Endothelial cell (in vitro differentiated cells): Measurements from ENCODE around the gene GJC2. TPM values are rescaled to one million over a fixed set of nuclear protein-coding genes. Genes with fewer than 3 reads are reported as not detected.

Experiments
- DNase-seq: peaks from one replicate; pipeline ENCODE4 v3.0.0; 2021; ENCODE audit warnings: low spot score
- H3K27ac Mint-ChIP-seq: one replicate; pipeline ENCODE4 v1.8.0; 2021; ENCODE audit warnings: mixed read lengths, inconsistent platforms; ENCODE audit not compliant: unreplicated experiment
- H3K27me3 Mint-ChIP-seq: one replicate; pipeline ENCODE4 v1.8.0; 2021; ENCODE audit warnings: mild to moderate bottlenecking, moderate library complexity, mixed read lengths, inconsistent platforms; ENCODE audit not compliant: unreplicated experiment
- H3K36me3 Mint-ChIP-seq: one replicate; pipeline ENCODE4 v1.8.0; 2021; ENCODE audit warnings: mild to moderate bottlenecking, low read depth, mixed read lengths, inconsistent platforms; ENCODE audit not compliant: unreplicated experiment
- H3K4me1 Mint-ChIP-seq: one replicate; pipeline ENCODE4 v1.8.0; 2021; ENCODE audit warnings: mild to moderate bottlenecking, mixed read lengths, inconsistent platforms; ENCODE audit not compliant: unreplicated experiment
- H3K4me3 Mint-ChIP-seq: one replicate; pipeline ENCODE4 v1.8.0; 2021; ENCODE audit warnings: mild to moderate bottlenecking, mixed read lengths, inconsistent platforms; ENCODE audit not compliant: unreplicated experiment
- H3K9me3 Mint-ChIP-seq: one replicate; pipeline ENCODE4 v1.8.0; 2021; ENCODE audit warnings: mixed read lengths, inconsistent platforms; ENCODE audit not compliant: unreplicated experiment
- total RNA-seq: library from RNA; stranded (reverse); fragmentation: NEBNext Ultra II Directional; extraction: Animal tissue kit (Norgen Biotek cat#: 25700); gene quantifications from one replicate; pipeline ENCODE4 v1.2.1, GENCODE V29; 2021; ENCODE audit not compliant: unreplicated experiment
- TF ChIP-seq, protein P1 (sequence below): fragments of 200-600 bp; sonication (generic); IDR thresholded peaks from one replicate; pipeline ENCODE4 v1.5.0; 2021; ENCODE audit warnings: antibody characterized with exemption; ENCODE audit not compliant: unreplicated experiment

GJC2 gene
- total RNA-seq, 1 donor from 2014 or later = 13.0 TPM

GRCh38 chr1:228190182-228190581 lies 40.5 kb downstream of the GJC2 start:
- DNase-seq = no peak
- Mint-ChIP-seq H3K4me3 (no peak overlapping the region), H3K4me1 (peaks cover 2% of the 10 kb centered on the region), H3K36me3 (peaks cover 11% of the 10 kb centered on the region), H3K27ac (no peak overlapping the region), H3K9me3 (no peaks in the 10 kb centered on the region), H3K27me3 (peaks cover 3% of the 10 kb centered on the region)
- TF ChIP-seq, protein P1, sequence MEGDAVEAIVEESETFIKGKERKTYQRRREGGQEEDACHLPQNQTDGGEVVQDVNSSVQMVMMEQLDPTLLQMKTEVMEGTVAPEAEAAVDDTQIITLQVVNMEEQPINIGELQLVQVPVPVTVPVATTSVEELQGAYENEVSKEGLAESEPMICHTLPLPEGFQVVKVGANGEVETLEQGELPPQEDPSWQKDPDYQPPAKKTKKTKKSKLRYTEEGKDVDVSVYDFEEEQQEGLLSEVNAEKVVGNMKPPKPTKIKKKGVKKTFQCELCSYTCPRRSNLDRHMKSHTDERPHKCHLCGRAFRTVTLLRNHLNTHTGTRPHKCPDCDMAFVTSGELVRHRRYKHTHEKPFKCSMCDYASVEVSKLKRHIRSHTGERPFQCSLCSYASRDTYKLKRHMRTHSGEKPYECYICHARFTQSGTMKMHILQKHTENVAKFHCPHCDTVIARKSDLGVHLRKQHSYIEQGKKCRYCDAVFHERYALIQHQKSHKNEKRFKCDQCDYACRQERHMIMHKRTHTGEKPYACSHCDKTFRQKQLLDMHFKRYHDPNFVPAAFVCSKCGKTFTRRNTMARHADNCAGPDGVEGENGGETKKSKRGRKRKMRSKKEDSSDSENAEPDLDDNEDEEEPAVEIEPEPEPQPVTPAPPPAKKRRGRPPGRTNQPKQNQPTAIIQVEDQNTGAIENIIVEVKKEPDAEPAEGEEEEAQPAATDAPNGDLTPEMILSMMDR = no peak

DNA sequence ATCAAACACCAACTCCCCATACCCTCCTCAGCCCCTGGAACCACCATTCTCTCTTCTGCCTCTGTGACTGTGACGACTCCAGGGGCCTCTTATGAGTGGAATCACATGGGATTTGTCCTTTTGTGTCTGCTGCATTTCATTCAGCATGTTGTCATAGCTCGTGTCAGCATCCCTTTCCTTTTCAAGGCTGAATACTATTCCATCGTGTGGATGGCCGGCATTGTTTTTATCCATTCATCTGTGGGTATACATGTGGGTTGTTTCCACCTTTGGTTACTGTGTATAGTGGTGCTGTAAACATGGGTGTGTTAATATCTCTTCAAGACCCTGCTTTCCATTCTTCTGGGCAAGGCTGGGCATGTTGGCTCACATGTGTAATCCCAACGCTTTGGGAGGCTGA lies 41.0 kb downstream of the GJC2 start:
- no peak overlapping the region for H3K4me3 Mint-ChIP-seq
- peaks cover 11% of the 10 kb centered on the region for H3K36me3 Mint-ChIP-seq
- H3K27ac Mint-ChIP-seq = no peak overlapping the region
- H3K4me1 Mint-ChIP-seq = no peaks in the 10 kb centered on the region
- H3K27me3 Mint-ChIP-seq = peaks cover 3% of the 10 kb centered on the region
- TF ChIP-seq, protein P1 = no peak
- no peak for DNase-seq
- no peaks in the 10 kb centered on the region for H3K9me3 Mint-ChIP-seq

DNA sequence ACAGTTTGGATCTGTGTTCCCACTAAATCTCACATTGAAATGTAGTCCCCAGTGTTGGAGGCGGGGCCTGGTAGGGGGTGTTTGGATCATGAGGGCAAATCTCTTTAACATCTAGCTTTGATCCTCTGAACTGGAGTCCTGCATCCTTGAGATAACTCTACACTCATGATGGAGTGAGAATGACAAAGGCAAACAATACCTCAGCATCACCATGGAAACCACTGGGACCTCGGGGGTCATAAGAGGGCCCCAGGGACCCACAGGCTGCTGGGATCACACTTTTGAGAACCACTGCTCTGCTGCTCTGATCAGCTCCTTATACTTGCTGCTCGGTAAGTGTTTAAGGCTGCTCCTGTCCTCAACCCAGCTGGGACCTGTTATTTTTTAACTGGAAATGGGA lies 44.7 kb downstream of the GJC2 start:
- Mint-ChIP-seq H3K27ac (no peak overlapping the region), H3K9me3 (peaks cover 5% of the 10 kb centered on the region), H3K36me3 (peaks cover 4% of the 10 kb centered on the region), H3K4me3 (no peak overlapping the region), H3K4me1 (no peaks in the 10 kb centered on the region), H3K27me3 (peaks cover 3% of the 10 kb centered on the region)
- DNase-seq = no peak
- TF ChIP-seq, protein P1 = no peak

DNA sequence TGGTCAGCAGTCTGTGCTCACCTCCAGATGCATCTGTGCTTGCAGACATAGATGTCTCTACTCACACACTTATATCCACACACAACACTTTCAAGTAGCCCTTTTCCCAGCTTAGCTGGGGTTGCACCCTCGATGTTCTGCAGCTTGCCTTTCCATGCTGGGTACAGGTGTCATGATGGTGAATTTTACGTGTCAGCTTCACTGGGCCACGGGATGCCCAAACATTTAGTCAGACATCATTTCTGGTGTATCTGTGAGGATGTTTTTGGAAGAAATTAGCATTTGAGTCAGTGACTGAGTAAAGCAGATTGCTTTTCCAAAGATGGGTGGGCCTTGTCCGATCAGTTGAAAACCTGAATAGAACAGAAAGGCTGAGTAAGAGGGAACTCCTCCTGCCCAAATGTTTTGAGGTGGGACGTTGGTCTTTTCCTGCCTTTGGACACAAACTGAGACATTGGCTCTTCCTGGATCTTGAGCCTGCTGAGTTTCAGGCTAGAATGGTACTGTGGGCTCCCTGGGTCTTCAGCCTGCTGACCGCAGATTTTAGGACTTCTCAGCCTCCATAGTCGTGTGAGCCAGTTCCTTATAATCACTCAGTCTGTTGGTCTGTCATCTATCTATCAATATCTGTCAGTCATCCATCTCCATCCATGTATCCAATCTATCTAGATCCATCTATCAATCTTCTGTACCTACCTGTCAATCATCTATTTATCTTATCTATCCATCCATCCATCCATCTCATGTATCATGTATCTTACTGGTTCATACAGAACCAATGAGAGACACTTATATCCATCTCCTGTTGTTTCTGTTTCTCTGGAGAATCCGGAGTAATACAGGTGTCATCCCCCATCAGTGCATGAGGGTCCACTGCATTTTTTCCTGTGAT lies 45.4 kb downstream of the GJC2 start:
- Mint-ChIP-seq H3K9me3 (peaks cover 5% of the 10 kb centered on the region), H3K36me3 (peaks cover 4% of the 10 kb centered on the region)

More for the DNA sequence above, 45.4 kb downstream of the GJC2 start:
- no peak overlapping the region for H3K4me3 Mint-ChIP-seq
- no peak overlapping the region for H3K27ac Mint-ChIP-seq
- peaks cover 2% of the 10 kb centered on the region for H3K27me3 Mint-ChIP-seq
- TF ChIP-seq, protein P1 = no peak
- no peak for DNase-seq
- H3K4me1 Mint-ChIP-seq = no peaks in the 10 kb centered on the region
